Right renal cortex interstitium (tissue), 3 donors: Measurements from ENCODE around the gene BUD23. TPM values are rescaled to one million over a fixed set of nuclear protein-coding genes. Genes with fewer than 3 reads are reported as not detected.

ENCODE experiments used
- DNase-seq, 3 donors: peaks; one replicate each; pipeline ENCODE4 v3.0.0-alpha.2; 2013; ENCODE audit warnings: low read depth in 3 of 3, low spot score in 2 of 3
- polyA plus RNA-seq, 3 donors: library from polyadenylated mRNA; unstranded; fragments of 120-200 nt; gene quantifications; one replicate each; pipeline ENCODE4 v1.2.1, GENCODE V29; 2013; ENCODE audit not compliant: insufficient read length in 3 of 3

Gene BUD23
- polyA plus RNA-seq, 3 donors = 78.7 to 85.6 (median 79.1) TPM

DNA sequence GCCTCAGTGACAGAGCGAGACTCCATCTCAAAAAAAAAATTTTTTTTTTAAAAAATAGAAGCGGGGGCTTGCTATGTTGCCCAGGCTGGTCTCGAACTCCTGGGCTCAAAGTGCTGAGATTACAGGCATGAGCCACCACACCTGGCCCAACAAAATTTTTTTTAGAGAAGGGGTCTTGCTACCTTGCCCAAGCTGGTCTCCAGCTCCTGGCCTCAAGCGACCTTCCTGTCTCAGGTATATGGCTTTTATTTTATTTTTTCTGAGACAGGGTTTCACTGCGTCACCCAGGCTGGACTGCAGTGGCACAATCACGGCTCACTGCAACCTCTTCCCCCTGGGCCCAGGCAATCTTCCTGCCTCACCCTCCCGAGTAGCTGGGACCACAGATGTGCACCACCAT, 56.8 kb downstream of the BUD23 start:
- no peak for DNase-seq

DNA sequence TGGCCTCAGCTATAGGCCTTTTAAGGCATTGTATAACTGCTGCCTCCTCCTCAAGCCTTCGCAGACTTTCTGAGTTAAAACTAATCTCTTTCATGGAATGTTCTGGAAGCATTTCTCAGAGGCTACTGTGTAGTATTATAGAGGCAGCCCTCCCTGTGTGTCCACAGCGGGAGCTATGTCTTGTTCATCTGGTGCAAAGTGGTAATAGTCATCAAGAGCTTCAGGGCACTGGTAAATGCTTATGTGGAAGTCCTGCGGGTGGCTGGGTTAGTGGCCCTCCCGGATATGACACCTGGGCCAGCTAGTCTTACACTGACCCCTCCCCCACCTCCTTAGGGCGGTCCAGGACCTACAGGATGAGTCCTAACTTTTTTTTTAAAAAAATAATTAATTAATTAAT, 57.4 kb downstream of the BUD23 start:
- DNase-seq = no peak

DNA sequence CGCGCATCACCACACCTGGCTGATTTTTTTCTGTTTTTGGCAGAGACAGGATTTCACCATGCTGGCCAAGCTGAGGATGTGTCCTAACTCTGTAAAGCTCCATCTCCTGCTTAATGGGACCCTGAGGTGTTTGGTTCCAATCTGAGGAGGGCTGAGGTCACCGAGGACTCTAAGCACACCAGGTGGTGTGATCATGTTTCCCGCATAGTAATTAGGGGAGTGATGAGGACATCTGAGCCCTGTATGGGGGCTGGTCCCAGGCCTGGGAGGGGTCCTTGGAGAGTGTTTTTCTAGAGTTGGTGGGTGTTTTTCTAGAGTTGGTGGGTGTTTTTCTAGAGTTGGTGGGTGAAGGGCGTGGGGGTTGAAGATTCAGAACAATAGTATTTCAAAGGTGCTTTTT, 58.2 kb downstream of the BUD23 start:
- DNase-seq = no peak

DNA sequence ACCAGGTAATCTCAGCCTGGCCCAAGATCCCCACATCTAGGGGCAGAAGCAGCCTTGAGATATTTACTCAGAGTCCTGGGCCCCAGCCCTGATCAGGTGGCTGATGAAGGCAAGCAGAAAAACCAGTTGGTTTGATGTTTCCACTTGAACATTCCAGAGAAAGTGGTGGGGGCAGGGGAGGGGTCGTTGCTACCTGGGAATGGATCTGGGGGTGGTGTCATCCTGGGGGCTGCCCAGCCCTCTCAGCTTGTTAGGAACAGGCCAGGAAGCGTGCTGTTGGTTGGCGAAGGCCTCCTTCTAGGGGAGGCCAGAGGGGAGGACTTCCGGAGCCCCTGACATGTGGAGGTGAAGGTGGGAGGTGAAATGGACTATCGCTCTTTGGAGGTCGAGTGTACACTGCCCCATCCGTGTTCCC, 58.9 kb downstream of the BUD23 start:
- peak in 1 of 3 donors; percentile 42 for DNase-seq

DNA sequence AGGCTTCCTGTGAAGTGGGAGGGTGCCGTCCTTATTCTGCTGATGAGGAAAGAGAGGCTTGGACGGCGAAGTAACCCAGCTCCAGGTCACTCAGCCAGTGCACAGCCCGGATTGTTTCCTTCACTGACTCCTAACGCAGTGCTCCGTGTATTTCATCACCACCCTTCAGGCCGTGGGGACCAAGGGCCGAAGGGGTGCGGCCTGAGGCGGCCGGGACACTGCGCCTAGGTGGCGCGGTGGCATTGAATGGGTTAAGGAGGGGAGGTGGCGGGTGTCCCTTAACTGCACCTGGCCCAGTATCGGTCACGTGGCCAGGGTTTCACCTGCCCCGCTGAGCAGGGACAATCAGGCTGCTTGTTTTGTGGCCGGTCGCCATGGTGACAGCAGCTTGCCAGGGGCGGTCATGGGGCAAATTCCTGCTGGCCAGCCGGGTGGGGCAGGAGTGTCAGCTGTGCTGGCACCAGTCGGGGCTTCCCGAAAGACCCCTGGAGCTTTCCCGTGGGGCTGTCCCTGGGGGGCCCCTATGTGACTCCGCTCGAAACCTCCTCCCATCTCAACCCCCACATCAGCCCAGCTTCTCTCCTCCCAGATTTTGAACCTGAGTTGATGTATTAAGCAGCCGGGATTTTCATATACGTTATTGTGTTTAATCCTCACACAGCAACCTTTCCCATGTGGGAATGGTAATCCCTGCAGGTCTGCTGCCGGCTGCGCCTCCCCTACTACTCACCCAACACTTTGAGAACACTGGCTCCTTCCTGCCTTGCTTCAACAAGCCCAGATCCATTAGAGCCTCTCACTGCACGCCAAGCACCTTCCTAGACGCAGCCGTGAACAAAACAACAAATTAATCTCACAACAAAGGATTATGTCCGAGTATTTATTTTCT, 59.6 kb downstream of the BUD23 start:
- DNase-seq = peak; percentile 81 to 91 (median 82)

DNA sequence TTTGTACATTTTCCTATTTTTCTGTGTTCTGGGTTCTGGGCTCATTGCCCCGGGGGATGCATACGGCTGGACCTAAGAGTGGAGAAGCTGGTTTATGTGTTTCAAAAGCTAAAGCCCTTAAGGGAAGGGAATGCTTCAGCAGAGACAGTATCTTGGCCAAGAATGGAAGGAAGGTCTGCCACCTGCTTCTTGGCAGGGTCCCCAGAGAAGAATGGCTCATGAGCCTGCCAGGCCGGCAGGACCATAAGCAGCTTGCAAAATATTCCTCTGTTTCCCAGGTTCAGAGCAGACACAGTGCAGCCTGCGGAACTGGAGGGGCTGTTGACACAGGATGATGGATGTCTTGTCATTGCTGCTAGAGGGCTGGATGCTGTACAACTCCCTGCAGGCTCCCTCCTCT, 63.0 kb downstream of the BUD23 start:
- no peak for DNase-seq

Other genes with a start within 250 kb of the BUD23 start
- under 1 TPM; 0.22 to 0.38 (median 0.37) TPM for gene FZD9, start 249.8 kb upstream of the BUD23 start, polyA plus RNA-seq
- 10 to 100 TPM; 76.6 to 86.0 (median 80.5) TPM for gene BAZ1B, start 161.3 kb upstream of the BUD23 start, polyA plus RNA-seq
- gene BCL7B, start 125.9 kb upstream of the BUD23 start, polyA plus RNA-seq = 10 to 100 TPM; 34.6 to 35.5 (median 34.6) TPM
- 10 to 100 TPM; 37.9 to 40.8 (median 40.2) TPM for gene TBL2, start 105.0 kb upstream of the BUD23 start, polyA plus RNA-seq
- 1 to 10 TPM; 1.5 to 3.4 (median 2.9) TPM for gene MLXIPL, start 59.1 kb upstream of the BUD23 start, polyA plus RNA-seq
- gene VPS37D, start 15.8 kb upstream of the BUD23 start, polyA plus RNA-seq = 10 to 100 TPM in 1 of 3 donors, 1 to 10 TPM in 2; 9.9 to 11.4 (median 10.0) TPM
- 10 to 100 TPM in 2 of 3 donors, 1 to 10 TPM in 1; 9.1 to 11.5 (median 10.2) TPM for gene DNAJC30, start 144 bp upstream of the BUD23 start, polyA plus RNA-seq
- gene STX1A, start 36.1 kb downstream of the BUD23 start, polyA plus RNA-seq = 1 to 10 TPM; 7.0 to 8.5 (median 7.5) TPM
- gene ABHD11, start 55.2 kb downstream of the BUD23 start, polyA plus RNA-seq = 10 to 100 TPM; 24.3 to 25.4 (median 25.2) TPM
- gene CLDN3, start 86.7 kb downstream of the BUD23 start, polyA plus RNA-seq = 10 to 100 TPM; 27.7 to 32.9 (median 31.7) TPM
- gene CLDN4, start 147.4 kb downstream of the BUD23 start, polyA plus RNA-seq = 10 to 100 TPM; 68.7 to 91.4 (median 76.4) TPM
- gene METTL27, start 158.9 kb downstream of the BUD23 start, polyA plus RNA-seq = 10 to 100 TPM in 1 of 3 donors, 1 to 10 TPM in 2; 3.4 to 12.2 (median 8.8) TPM
- not detected for gene TMEM270, start 177.6 kb downstream of the BUD23 start, polyA plus RNA-seq